SK-N-SH treated with all-trans-retinoic acid at 6 μM for 48 hours (cell line): ENCODE measurements around the gene DYRK1B.

Experiments
- ARNTL ChIP-seq: fragments of 450-650 bp; formaldehyde crosslinking; IDR thresholded peaks from 2 replicates; pipeline ENCODE4 v1.5.0; 2020; ENCODE audit warnings: low read depth, mild to moderate bottlenecking, moderate library complexity, borderline replicate concordance
- CREB5 ChIP-seq: fragments of 250-450 bp; sonication (Bioruptor Pico); IDR thresholded peaks from 2 replicates; pipeline ENCODE4 v1.5.1; 2020; ENCODE audit warnings: low read depth, mild to moderate bottlenecking, moderate library complexity
- OSR1 ChIP-seq: fragments of 250-450 bp; sonication (Bioruptor Pico); IDR thresholded peaks from 2 replicates; pipeline ENCODE4 v1.8.0; 2022; ENCODE audit warnings: moderate library complexity, mild to moderate bottlenecking, inconsistent platforms
- PATZ1 ChIP-seq: fragments of 250-450 bp; sonication (Bioruptor Pico); IDR thresholded peaks from 2 replicates; pipeline ENCODE4 v1.8.0; 2020; ENCODE audit warnings: mild to moderate bottlenecking, moderate library complexity, borderline replicate concordance
- SNAI2 ChIP-seq: fragments of 250-450 bp; sonication (Bioruptor Pico); IDR thresholded peaks from 2 replicates; pipeline ENCODE4 v1.5.0; 2020; ENCODE audit warnings: mild to moderate bottlenecking, moderate library complexity
- ZC3H10 ChIP-seq: fragments of 250-450 bp; sonication (Bioruptor Pico); IDR thresholded peaks from 2 replicates; pipeline ENCODE4 v1.5.1; 2021; ENCODE audit warnings: mild to moderate bottlenecking, moderate library complexity
- ZFP3 ChIP-seq: fragments of 250-450 bp; sonication (Bioruptor Pico); IDR thresholded peaks from 2 replicates; pipeline ENCODE4 v1.5.0; 2020; ENCODE audit warnings: mild to moderate bottlenecking, moderate library complexity
- ZFP30 ChIP-seq: fragments of 450-650 bp; formaldehyde crosslinking; IDR thresholded peaks from 2 replicates; pipeline ENCODE4 v1.5.0; 2022; ENCODE audit warnings: mild to moderate bottlenecking, moderate library complexity
- ZNF565 ChIP-seq: fragments of 450-650 bp; formaldehyde crosslinking; conservative IDR thresholded peaks from 2 replicates; pipeline ENCODE4 v1.5.0; 2020; ENCODE audit warnings: low read depth, mild to moderate bottlenecking, moderate library complexity
- ZNF70 ChIP-seq: fragments of 450-650 bp; formaldehyde crosslinking; IDR thresholded peaks from 2 replicates; pipeline ENCODE4 v1.5.0; 2020; ENCODE audit warnings: mild to moderate bottlenecking, moderate library complexity
- ZNF8 ChIP-seq: fragments of 450-650 bp; formaldehyde crosslinking; IDR thresholded peaks from 2 replicates; pipeline ENCODE4 v1.5.0; 2020; ENCODE audit warnings: mild to moderate bottlenecking, moderate library complexity

GRCh38 chr19:39839678-39840327, 5.8 kb upstream of the DYRK1B start:
- TF ChIP-seq ZFP30 (no peak), ZC3H10 (no peak), SNAI2 (CRISPR knock-in tag) (no peak), CREB5 (no peak), ZNF565 (CRISPR knock-in tag) (no peak), ZFP3 (no peak), ZNF8 (CRISPR knock-in tag) (no peak), ZNF70 (CRISPR knock-in tag) (no peak), ARNTL (CRISPR knock-in tag) (no peak), PATZ1 (CRISPR knock-in tag) (no peak), OSR1 (CRISPR knock-in tag) (no peak)
